GM21360 (cell line): ENCODE measurements around the gene MBD3L3.
"Not testable (repeated sequence)": the region's sequence is repeated elsewhere in the genome, so short reads cannot be mapped to it uniquely, and the experiment has no call there.

Experiments
- ATAC-seq: cut with Tn5 transposase; IDR thresholded peaks from one replicate; pipeline ENCODE4 v1.9.1; 2021; ENCODE audit warnings: mild to moderate bottlenecking, moderate library complexity; ENCODE audit not compliant: unreplicated experiment

The MBD3L3 gene

DNA sequence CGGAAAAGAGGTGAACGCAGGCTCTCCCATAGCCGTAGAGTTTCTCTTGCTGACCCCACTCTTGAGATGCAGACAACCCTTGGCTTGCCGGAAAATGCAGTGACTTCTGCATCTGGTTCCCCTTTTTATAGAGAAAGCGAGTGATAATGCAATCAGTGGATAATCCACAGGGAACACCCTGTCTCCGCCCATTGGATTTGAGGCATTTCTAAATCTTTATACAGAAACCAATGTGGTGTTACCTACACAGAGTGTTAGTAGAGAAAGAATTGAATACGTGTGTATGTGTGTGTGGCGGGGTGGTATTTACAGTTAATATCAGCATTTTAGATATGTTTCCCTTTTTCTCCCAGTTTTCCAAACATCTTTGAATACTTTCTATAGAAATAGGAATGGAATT, at the start of gene MBD3L3:
MBD3L3 (minus strand) TSS at position 101 of the 400 bp plus-strand sequence; CDS start at position 30, 71 bp downstream.
- ATAC-seq = not testable (repeated sequence)

- no peak for ATAC-seq
These were observed 48.5 kb upstream of the MBD3L3 start for GRCh38 chr19:7106711-7107657.

DNA sequence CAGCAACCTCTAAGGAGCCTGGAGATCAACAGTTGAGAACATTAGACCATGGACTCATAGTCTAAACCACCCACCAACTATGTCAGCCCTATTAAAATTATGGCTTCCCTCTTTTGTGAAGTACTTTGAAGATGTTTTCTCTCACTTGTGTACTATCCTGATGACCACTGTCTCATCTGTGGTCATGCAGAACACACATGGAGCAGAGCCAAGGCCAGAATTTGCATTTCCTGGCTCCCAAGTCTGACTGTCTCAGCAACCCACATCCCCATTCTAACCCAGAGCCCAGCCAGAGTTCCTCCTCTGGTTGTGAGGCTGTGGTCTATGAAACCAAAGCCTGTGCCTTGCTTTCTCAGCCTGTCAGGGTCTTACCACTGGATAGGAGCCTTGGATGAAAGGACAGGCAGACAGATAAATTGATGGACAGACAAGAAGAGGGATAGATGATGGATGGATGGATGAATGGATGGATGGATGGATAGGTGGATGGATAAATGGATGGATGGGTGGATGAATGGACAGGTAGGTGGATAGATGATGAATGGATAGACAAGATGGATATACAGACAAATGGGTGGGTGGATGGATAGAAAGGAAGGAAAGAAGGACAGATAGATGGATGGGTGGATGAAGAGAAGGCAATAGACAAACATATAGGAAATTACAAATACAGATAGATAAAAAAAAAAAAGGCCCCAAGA, 46.4 kb upstream of the MBD3L3 start:
- ATAC-seq = no peak

GRCh38 chr19:7101498-7102253, 43.2 kb upstream of the MBD3L3 start:
- no peak for ATAC-seq

- ATAC-seq = no peak
These were observed 41.1 kb upstream of the MBD3L3 start for GRCh38 chr19:7099597-7099921.

GRCh38 chr19:7098701-7099596, 40.5 kb upstream of the MBD3L3 start:
- peak; percentile 75 for ATAC-seq

DNA sequence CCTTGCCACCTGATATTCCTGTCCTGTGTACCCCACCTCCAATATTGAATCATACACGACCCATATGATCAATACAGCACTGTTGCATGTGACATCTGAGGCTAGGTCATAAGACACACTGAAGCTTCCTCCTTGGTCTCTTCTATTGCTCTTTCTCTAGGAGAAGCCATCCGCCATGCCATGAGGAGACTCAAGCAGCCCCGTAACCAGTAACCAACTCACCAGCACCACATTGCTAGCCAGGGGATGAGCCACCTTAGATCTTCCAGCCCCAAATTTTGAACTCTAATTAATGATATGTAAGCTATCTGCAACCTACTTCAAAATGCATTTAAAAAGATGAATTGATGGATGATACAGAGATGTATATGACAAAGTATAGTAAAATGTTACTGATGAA, 39.6 kb upstream of the MBD3L3 start:
- ATAC-seq = no peak

DNA sequence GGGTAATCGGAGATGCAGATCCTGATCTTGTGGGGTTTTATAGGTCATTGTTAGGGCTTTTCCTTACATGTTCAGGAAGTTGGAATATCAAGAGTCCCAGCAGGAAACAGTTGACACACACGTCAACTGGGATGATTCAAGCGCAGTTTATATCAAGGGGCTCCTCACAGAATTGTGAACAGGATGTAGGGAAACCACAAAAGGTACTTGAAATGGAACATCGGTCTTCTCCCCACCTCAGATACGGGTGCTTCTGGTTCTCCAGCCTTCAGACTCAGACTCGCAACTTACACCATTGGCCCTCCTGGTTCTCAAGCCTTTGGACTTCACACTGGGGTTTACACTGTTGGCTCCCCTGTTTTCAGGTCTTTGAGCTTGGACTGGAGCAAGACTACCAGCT, 30.5 kb upstream of the MBD3L3 start:
- ATAC-seq = no peak

DNA sequence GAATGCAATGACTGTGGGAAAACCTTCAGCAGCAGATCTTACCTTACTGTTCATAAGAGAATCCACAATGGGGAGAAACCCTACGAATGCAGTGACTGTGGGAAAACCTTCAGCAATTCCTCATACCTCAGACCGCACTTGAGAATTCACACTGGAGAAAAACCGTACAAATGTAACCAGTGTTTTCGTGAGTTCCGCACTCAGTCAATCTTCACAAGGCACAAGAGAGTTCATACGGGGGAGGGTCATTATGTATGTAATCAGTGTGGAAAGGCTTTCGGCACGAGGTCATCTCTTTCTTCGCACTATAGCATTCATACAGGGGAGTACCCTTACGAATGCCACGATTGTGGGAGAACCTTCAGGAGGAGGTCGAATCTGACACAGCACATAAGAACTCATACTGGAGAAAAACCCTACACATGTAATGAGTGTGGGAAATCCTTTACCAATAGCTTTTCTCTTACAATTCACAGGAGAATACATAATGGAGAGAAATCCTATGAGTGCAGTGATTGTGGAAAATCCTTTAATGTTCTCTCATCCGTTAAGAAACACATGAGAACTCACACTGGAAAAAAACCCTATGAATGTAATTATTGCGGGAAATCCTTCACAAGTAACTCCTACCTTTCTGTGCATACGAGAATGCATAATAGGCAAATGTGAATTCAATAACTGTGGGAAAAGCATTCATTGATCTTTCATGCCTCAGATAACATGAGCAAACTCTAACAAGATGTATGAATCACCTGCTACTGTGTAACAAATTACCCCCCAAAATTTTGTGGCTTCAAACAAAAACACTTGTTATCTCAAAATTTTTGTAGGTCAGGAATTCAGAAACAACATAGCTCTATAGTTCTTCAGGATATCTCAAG, 24.8 kb upstream of the MBD3L3 start:
- no peak for ATAC-seq

DNA sequence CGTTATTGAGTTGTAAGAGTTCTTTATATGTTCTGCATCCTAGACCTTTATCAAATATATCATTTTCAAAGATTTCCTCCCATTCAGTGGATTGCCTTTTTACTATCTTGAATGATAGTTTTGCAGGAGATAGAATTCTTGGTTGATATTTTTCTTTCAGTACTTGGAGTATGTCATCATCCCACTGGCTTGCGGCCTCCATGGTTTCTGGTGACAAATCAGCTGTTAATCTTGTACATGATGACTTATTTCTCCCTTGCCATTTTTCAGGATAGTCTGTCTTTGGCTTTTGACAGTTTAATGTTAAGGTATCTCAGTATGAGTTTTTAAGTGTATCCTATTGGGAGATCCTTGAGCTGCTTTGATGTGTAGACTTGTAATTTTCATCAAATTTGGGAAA, 19.5 kb upstream of the MBD3L3 start:
- no peak for ATAC-seq

DNA sequence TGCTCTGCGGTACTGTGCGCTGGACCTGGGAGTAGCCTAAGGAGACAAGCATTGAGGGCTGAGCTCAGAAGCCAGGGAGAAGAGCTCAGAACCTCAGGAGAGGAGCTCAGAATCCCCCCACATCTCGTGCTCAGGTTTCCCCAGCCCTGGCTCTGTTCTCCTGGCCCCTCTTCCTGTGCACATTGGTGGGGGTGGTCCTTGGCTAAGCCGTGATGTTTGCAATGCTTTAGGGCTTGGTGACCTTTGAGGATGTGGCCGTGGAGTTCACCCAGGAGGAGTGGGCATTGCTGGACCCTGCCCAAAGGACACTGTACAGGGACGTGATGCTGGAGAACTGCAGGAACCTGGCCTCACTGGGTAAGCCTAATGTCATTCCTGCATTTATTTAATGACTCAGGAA, 17.7 kb upstream of the MBD3L3 start:
- no peak for ATAC-seq

DNA sequence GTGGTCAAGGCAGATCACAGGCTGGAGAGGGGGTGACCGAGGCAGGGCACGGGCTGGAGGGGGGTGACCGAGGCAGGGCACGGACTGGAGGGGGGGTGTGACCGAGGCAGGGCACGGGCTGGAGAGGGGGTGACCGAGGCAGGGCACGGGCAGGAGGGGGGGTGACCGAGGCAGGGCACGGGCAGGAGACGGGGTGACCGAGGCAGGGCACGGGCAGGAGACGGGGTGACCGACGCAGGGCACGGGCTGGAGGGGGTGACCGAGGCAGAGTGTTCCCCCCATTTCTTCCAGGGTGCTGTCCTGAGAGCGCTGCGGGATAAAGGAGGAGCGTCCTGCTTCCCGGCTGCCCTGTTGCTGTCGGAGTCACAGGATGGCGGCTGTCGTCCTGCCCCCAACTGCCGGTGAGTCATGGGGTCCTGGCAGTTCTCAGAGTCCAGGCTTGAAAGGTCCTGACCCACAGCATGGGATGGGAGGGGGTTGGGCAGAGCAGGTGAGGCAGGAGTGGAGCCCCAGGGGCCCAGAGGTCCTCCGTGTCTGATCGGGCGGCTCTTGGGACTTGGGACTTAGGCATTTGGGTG, 16.3 kb upstream of the MBD3L3 start:
- ATAC-seq = no peak

DNA sequence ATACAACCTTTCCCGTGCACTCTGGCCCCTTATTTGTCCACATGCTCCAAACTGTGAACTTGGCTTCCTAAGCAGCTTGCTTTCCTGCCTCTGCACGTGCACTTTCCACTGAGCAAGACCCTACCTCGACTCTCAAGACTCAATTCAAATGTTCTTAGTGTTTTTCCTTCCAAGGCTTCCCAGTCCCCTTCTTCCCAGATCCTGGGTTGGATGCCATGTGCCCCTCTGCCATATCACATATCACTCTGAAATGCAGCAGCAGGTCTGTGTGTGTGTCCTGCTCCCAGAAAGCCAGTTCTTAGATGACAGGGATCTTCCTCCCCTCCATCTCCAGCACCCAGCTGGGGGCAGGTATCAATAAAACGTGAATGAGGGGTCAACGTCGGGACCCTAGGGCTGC, 14.1 kb upstream of the MBD3L3 start:
- ATAC-seq = no peak

- peak; percentile 31 for ATAC-seq
These were observed 11.4 kb upstream of the MBD3L3 start for GRCh38 chr19:7069904-7070226.

DNA sequence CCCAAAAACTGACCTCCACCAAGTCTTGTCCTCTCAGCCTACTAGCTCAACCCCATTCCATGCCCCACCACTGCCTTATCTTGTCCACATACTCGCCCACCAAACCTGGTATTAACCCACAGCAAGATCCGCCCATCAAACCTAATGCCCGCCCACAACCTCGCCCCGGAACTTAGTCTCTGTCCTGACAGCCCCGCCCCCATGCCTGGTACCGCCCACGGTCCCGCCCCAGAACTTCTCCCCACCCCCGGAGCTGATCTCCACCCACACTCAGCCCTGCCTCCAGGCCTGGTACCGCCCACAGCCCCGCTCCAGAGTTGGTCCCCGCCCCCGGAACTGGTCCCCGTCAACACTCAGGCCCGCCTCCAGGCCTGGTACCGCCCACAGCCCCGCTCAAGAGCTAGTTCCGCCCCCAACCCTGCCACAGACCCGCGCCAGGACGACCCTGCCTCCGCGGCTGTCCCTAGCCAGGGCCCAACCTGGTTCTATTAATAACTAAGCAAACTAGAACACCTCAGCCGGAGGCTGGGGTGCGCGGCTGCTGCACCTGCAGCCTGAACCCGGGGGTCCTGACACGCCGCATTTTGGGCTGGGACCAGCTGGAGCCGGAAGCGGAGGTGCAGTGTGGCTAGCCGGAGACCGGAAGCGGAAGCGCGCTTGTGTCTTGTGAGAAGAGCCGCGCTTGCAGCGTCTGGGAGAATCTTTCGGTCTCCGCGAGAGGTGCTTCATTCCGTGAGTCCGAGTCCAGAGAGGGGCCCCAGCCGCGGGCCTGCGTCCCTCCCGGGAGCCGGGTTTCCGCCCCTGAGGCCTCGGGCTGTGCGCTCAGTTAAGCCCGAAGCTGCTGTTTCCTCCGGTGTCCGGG, 10.8 kb upstream of the MBD3L3 start, which contains the start of gene ZNF557:
ZNF557 (plus strand) TSS at position 662 of the 862 bp plus-strand sequence. CDS start 5,372 bp downstream, outside the sequence.
- ATAC-seq = peak; percentile 86

DNA sequence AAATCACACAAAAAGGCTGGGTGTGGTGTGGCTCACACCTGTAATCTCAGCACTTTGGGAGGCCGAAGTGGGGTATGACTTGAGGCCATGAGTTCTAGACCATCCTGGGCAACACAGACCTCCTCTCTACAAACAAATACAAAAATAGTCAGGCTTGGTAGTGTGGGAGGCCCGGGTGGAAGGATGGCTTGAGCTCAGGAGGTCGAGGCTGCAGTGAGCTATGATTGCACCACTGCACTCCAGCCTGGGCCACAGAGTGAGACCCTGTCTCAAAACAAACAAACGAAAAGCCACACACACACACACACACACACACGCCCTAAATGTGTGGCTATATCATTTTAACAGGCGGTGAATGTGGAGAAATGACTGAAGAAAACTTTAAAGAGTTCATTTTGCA, 10.1 kb upstream of the MBD3L3 start:
- ATAC-seq = no peak

DNA sequence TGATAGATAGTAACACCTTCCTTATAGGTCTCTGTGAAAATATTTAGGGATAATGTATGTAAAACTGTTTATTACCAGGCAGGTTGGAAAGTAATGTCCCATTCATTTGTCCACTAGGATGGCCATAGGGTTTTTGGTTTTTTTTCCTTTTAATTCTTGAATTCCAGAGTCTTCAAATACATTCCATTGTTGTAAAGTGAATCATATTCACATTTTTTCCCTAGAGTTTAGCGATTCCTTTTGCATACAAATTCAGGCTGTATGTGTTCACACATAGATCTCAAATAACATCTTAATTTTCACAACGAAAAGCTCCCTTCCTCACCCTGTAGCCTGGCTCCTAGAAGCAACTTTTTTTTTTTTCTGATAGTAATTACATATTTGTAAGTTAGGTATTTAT, 9.2 kb upstream of the MBD3L3 start:
- no peak for ATAC-seq

- not testable (repeated sequence) for ATAC-seq
These were observed 8.6 kb upstream of the MBD3L3 start for GRCh38 chr19:7067122-7067521.
